ENCODE data around the gene CPA4. TPM values are rescaled to one million over a fixed set of nuclear protein-coding genes. Genes with fewer than 3 reads are reported as not detected.

CPA4 gene
- total and polyA plus RNA-seq, 4 donors, result 0.03 to 0.05 TPM; not detected in 2

- Histone ChIP-seq H3K4me3 (ENCODE audit: low read depth in 1 of 3, low read length in 3 of 3) (no peak overlapping the region), H3K27me3 (ENCODE audit: control insufficient read depth in 4 of 4, insufficient read depth in 4 of 4, low read length in 3 of 4) (no peaks in the 10 kb centered on the region), H3K36me3 (ENCODE audit: control insufficient read depth in 4 of 4, insufficient read depth in 3 of 4, low read depth in 1 of 4, low read length in 3 of 4) (no peaks in the 10 kb centered on the region), H3K4me1 (ENCODE audit: control insufficient read depth in 4 of 4, insufficient read depth in 4 of 4, low read length in 3 of 4) (no peaks in the 10 kb centered on the region), H3K9me3 (ENCODE audit: control insufficient read depth in 4 of 4, low read length in 3 of 4) (peaks cover 3 to 11% (median 5%) of the 10 kb centered on the region in 4 donors), H3K27ac (ENCODE audit: low read depth in 1 of 2, low read length in 2 of 2) (no peak overlapping the region), H3K9ac (ENCODE audit: low read depth in 1 of 2, low read length in 2 of 2) (no peak overlapping the region)
- TF ChIP-seq TAF1 (conservative IDR thresholded peaks at IDR 0.05) (no peak), MAX (IDR thresholded peaks at IDR 0.05) (no peak), FOXA1 (IDR thresholded peaks at IDR 0.05) (no peak), SP1 (IDR thresholded peaks at IDR 0.05) (no peak), ZBTB33 (IDR thresholded peaks at IDR 0.05) (no peak), RXRA (IDR thresholded peaks at IDR 0.05) (no peak), RAD21 (IDR thresholded peaks at IDR 0.05) (no peak), EGR1 (IDR thresholded peaks at IDR 0.05; ENCODE audit: low read depth in 2 of 2) (no peak), HNF4G (IDR thresholded peaks at IDR 0.05) (no peak), ATF3 (IDR thresholded peaks at IDR 0.05) (no peak)
- no peak for DNase-seq (ENCODE audit: low spot score)
- 83% methylated on average over 8 of the region's 8 CpGs for WGBS
These were observed 70.3 kb downstream of the CPA4 start for GRCh38 chr7:130363026-130363847.

GRCh38 chr7:130364451-130364850 lies 71.5 kb downstream of the CPA4 start:
- H3K9ac ChIP-seq (ENCODE audit: low read depth in 1 of 2, low read length in 2 of 2), result no peak overlapping the region
- H3K4me3 ChIP-seq (ENCODE audit: low read depth in 1 of 3, low read length in 3 of 3), result no peak overlapping the region
- peaks cover 0 to 4% (median under 1%) of the 10 kb centered on the region in 4 donors for H3K9me3 ChIP-seq (ENCODE audit: control insufficient read depth in 4 of 4, low read length in 3 of 4)
- TF ChIP-seq RAD21 (IDR thresholded peaks at IDR 0.05) (no peak), RXRA (IDR thresholded peaks at IDR 0.05) (no peak), ATF3 (IDR thresholded peaks at IDR 0.05) (no peak), REST (IDR thresholded peaks at IDR 0.05) (no peak), HNF4G (IDR thresholded peaks at IDR 0.05) (no peak), JUND (IDR thresholded peaks at IDR 0.05) (no peak), TAF1 (conservative IDR thresholded peaks at IDR 0.05) (no peak), FOXA2 (IDR thresholded peaks at IDR 0.05) (no peak), YY1 (IDR thresholded peaks at IDR 0.05) (no peak), GABPA (IDR thresholded peaks at IDR 0.05 in 1 of 2, conservative IDR thresholded peaks at IDR 0.05 in 1 of 2) (no peak), SP1 (IDR thresholded peaks at IDR 0.05) (no peak), FOXA1 (IDR thresholded peaks at IDR 0.05) (no peak), CTCF (IDR thresholded peaks at IDR 0.05; ENCODE audit: low read depth, low read length, missing input control) (no peak), ZBTB33 (IDR thresholded peaks at IDR 0.05) (no peak), HNF4A (conservative IDR thresholded peaks at IDR 0.05) (no peak), NR2F2 (IDR thresholded peaks at IDR 0.05) (no peak), EGR1 (IDR thresholded peaks at IDR 0.05; ENCODE audit: low read depth in 2 of 2) (no peak), MAX (IDR thresholded peaks at IDR 0.05) (no peak)
- H3K4me1 ChIP-seq (ENCODE audit: control insufficient read depth in 4 of 4, insufficient read depth in 4 of 4, low read length in 3 of 4), result peaks cover 0 to 3% (median 0%) of the 10 kb centered on the region in 4 donors
- 92% methylated on average over 4 of the region's 4 CpGs for WGBS
- no peak overlapping the region for H3K27ac ChIP-seq (ENCODE audit: low read depth in 1 of 2, low read length in 2 of 2)
- H3K27me3 ChIP-seq (ENCODE audit: control insufficient read depth in 4 of 4, insufficient read depth in 4 of 4, low read length in 3 of 4), result no peaks in the 10 kb centered on the region
- no peak for DNase-seq (ENCODE audit: low spot score)
- H3K36me3 ChIP-seq (ENCODE audit: control insufficient read depth in 4 of 4, insufficient read depth in 3 of 4, low read depth in 1 of 4, low read length in 3 of 4), result no peaks in the 10 kb centered on the region

All from liver (tissue), 9 donors.